ENCODE measurements around the gene TTC5.
"Not testable (repeated sequence)": the region's sequence is repeated elsewhere in the genome, so short reads cannot be mapped to it uniquely, and the experiment has no call there.

DNA sequence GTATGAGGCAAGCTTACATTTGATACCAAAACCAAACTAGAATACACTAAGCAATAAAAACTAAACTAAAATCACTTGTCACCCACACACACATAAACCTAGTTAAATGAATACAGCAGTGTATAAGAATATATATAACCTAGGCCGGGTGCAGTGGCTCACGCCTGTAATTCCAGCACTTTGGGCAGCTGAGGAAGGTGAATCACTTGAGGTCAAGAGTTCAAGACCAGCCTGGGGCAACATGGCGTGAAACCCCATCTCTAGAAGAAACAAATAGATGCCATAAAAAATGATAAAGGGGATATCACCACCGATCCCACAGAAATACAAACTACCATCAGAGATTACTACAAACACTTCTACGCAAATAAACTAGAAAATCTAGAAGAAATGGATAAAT lies 41.4 kb downstream of the TTC5 start:
- TF ChIP-seq POLR2A, CTCF (IDR thresholded peaks at IDR 0.05): not testable (repeated sequence)
